ENCODE data around the gene IFTAP. TPM values are rescaled to one million over a fixed set of nuclear protein-coding genes. Genes with fewer than 3 reads are reported as not detected.
A peak's percentile ranks its signal among the peaks of the same experiment; 100 is the strongest.

Gene IFTAP
- total RNA-seq, 2 experiments from 2014 or later: 2.3 to 3.6 TPM

- DNase-seq (no peak), ATAC-seq (no peak)
- Mint-ChIP-seq H3K27ac (no peak overlapping the region), H3K9me3 (peaks cover 8% of the 10 kb centered on the region), H3K27me3 (peaks cover 7% of the 10 kb centered on the region), H3K4me3 (no peak overlapping the region), H3K4me1 (ENCODE audit: low read depth) (no peaks in the 10 kb centered on the region), H3K36me3 (ENCODE audit: low read depth) (no peaks in the 10 kb centered on the region)
- TF ChIP-seq CTCF (IDR thresholded peaks at IDR 0.05): no peak
- ChIA-PET POLR2A (no interaction called here), CTCF (interaction anchor here (1.3 kb wide), 1 partner anchor 165 kb away, joined by 4 read pairs; no protein-coding TSS in a partner anchor)
- intact Hi-C loops (cut with micrococcal nuclease): no loop called here
Measured at GRCh38 chr11:36581536-36581935, 12.8 kb upstream of the IFTAP start.

GRCh38 chr11:36583667-36584066 lies 10.6 kb upstream of the IFTAP start:
- no peaks in the 10 kb centered on the region for H3K4me1 Mint-ChIP-seq (ENCODE audit: low read depth)
- H3K36me3 Mint-ChIP-seq (ENCODE audit: low read depth): no peaks in the 10 kb centered on the region
- H3K9me3 Mint-ChIP-seq: peaks cover 8% of the 10 kb centered on the region
- POLR2A ChIA-PET: no interaction called here
- no peak overlapping the region for H3K4me3 Mint-ChIP-seq
- TF ChIP-seq CTCF (IDR thresholded peaks at IDR 0.05): no peak
- peaks cover 12% of the 10 kb centered on the region for H3K27me3 Mint-ChIP-seq
- no peak for ATAC-seq
- intact Hi-C loops (cut with micrococcal nuclease): no loop called here
- CTCF ChIA-PET: interaction anchor here (1.4 kb wide), 1 partner anchor 19 kb away, joined by 4 read pairs; no protein-coding TSS in a partner anchor
- no peak overlapping the region for H3K27ac Mint-ChIP-seq
- DNase-seq: no peak

- peak; percentile 37 for ATAC-seq
- intact Hi-C loops (cut with micrococcal nuclease): no loop called here
- peaks cover 16% of the 10 kb centered on the region for H3K27me3 Mint-ChIP-seq
- ChIA-PET POLR2A (no interaction called here), CTCF (interaction anchor here (3.1 to 3.7 kb wide), 2 partner anchors 22 to 160 kb away, joined by 13 to 18 read pairs; no protein-coding TSS in a partner anchor)
- no peak for DNase-seq
- H3K4me3 Mint-ChIP-seq: no peak overlapping the region
- no peak for TF ChIP-seq CTCF (IDR thresholded peaks at IDR 0.05)
- H3K9me3 Mint-ChIP-seq: peaks cover 7% of the 10 kb centered on the region
- H3K27ac Mint-ChIP-seq: no peak overlapping the region
- no peaks in the 10 kb centered on the region for H3K36me3 Mint-ChIP-seq (ENCODE audit: low read depth)
- H3K4me1 Mint-ChIP-seq (ENCODE audit: low read depth): no peaks in the 10 kb centered on the region
Measured at GRCh38 chr11:36586543-36586942, 7.8 kb upstream of the IFTAP start.

GRCh38 chr11:36588099-36588498 lies 6.2 kb upstream of the IFTAP start:
- ChIA-PET POLR2A (no interaction called here), CTCF (interaction anchor here (3.1 to 3.7 kb wide), 2 partner anchors 24 to 158 kb away, joined by 13 to 18 read pairs; no protein-coding TSS in a partner anchor)
- ATAC-seq: no peak

GRCh38 chr11:36590513-36590912 lies 3.8 kb upstream of the IFTAP start:
- Mint-ChIP-seq H3K36me3 (ENCODE audit: low read depth) (no peaks in the 10 kb centered on the region), H3K4me1 (ENCODE audit: low read depth) (peaks cover 5% of the 10 kb centered on the region), H3K4me3 (no peak overlapping the region), H3K27ac (no peak overlapping the region), H3K9me3 (no peaks in the 10 kb centered on the region), H3K27me3 (peaks cover 36% of the 10 kb centered on the region)
- TF ChIP-seq CTCF (IDR thresholded peaks at IDR 0.05): no peak
- POLR2A ChIA-PET: interaction anchor here (0.6 kb wide), 1 partner anchor 13 kb away, joined by 3 read pairs; no protein-coding TSS in a partner anchor
- CTCF ChIA-PET: no interaction called here
- intact Hi-C loops (cut with micrococcal nuclease): no loop called here
- ATAC-seq: no peak
- DNase-seq: no peak

More at GRCh38 chr11:36588099-36588498, 6.2 kb upstream of the IFTAP start:
- intact Hi-C loops (cut with micrococcal nuclease): no loop called here
- Mint-ChIP-seq H3K9me3 (no peaks in the 10 kb centered on the region), H3K27me3 (peaks cover 23% of the 10 kb centered on the region), H3K4me3 (no peak overlapping the region), H3K4me1 (ENCODE audit: low read depth) (no peaks in the 10 kb centered on the region), H3K36me3 (ENCODE audit: low read depth) (no peaks in the 10 kb centered on the region), H3K27ac (no peak overlapping the region)
- DNase-seq: no peak
- no peak for TF ChIP-seq CTCF (IDR thresholded peaks at IDR 0.05)

All from activated CD8-positive, alpha-beta T cell treated with anti-CD3 and anti-CD28 coated beads for 36 hours (primary cell).